GM21526 (cell line): ENCODE data around the gene CNOT6.

Experiments
- ATAC-seq: cut with Tn5 transposase; IDR thresholded peaks from one replicate; pipeline ENCODE4 v1.9.1; 2021; ENCODE audit warnings: moderate library complexity; ENCODE audit not compliant: unreplicated experiment, low FRiP score

Gene CNOT6

GRCh38 chr5:180557217-180557809 lies 63.1 kb downstream of the CNOT6 start:
- ATAC-seq: no peak

- ATAC-seq: no peak
Observed at GRCh38 chr5:180558232-180558631, 64.1 kb downstream of the CNOT6 start.

- ATAC-seq: no peak
Observed at GRCh38 chr5:180563994-180564393, 69.8 kb downstream of the CNOT6 start.

GRCh38 chr5:180568914-180569313 lies 74.7 kb downstream of the CNOT6 start:
- ATAC-seq: no peak

GRCh38 chr5:180575571-180575970 lies 81.4 kb downstream of the CNOT6 start:
- no peak for ATAC-seq

- no peak for ATAC-seq
Observed at GRCh38 chr5:180580681-180581080, 86.5 kb downstream of the CNOT6 start.

GRCh38 chr5:180583738-180584137 lies 89.6 kb downstream of the CNOT6 start:
- ATAC-seq: no peak

- ATAC-seq: no peak
Observed at GRCh38 chr5:180586204-180586603, 92.0 kb downstream of the CNOT6 start.

- ATAC-seq: no peak
Observed at GRCh38 chr5:180586870-180587269, 92.7 kb downstream of the CNOT6 start.

- ATAC-seq: no peak
Observed at GRCh38 chr5:180589771-180590542, 95.8 kb downstream of the CNOT6 start.

GRCh38 chr5:180590543-180591310 lies 96.5 kb downstream of the CNOT6 start:
- no peak for ATAC-seq

- no peak for ATAC-seq
Observed at GRCh38 chr5:180591311-180591887, 97.2 kb downstream of the CNOT6 start, which contains the start of gene SCGB3A1. SCGB3A1 (minus strand) TSS chr5:180591499; CDS start chr5:180591462, 37 bp downstream.

GRCh38 chr5:180592176-180592575 lies 98.0 kb downstream of the CNOT6 start:
- no peak for ATAC-seq

- no peak for ATAC-seq
Observed at GRCh38 chr5:180593446-180594206, 99.4 kb downstream of the CNOT6 start.

GRCh38 chr5:180594311-180595045 lies 100.3 kb downstream of the CNOT6 start:
- ATAC-seq: no peak

GRCh38 chr5:180595046-180595379 lies 100.8 kb downstream of the CNOT6 start:
- no peak for ATAC-seq

- ATAC-seq: no peak
Observed at GRCh38 chr5:180595381-180596114, 101.4 kb downstream of the CNOT6 start.

GRCh38 chr5:180596115-180596667 lies 102.0 kb downstream of the CNOT6 start:
- no peak for ATAC-seq
